Karpas-422 (cell line): Measurements from ENCODE around the gene PDLIM4. TPM values are rescaled to one million over a fixed set of nuclear protein-coding genes. Genes with fewer than 3 reads are reported as not detected.

Experiments
- DNase-seq: peaks from one replicate; pipeline ENCODE4 v3.0.0-alpha.2; 2015
- H2AFZ ChIP-seq: fragments of 200-600 bp; sonication (generic); 2 replicates; pipeline ENCODE4 v1.6.1; 2014; ENCODE audit warnings: antibody characterized with exemption, low read length, mixed read lengths
- H3K27ac ChIP-seq: fragments of 200-600 bp; sonication (generic); 2 replicates; pipeline ENCODE4 v1.5.1; 2014; ENCODE audit warnings: mild to moderate bottlenecking, low read length, moderate library complexity
- H3K27me3 ChIP-seq: fragments of 200-600 bp; sonication (generic); 2 replicates; pipeline ENCODE4 v1.6.1; 2014; ENCODE audit warnings: low read length, mixed read lengths
- H3K36me3 ChIP-seq: fragments of 200-600 bp; sonication (generic); 2 replicates; pipeline ENCODE4 v1.6.1; 2014; ENCODE audit warnings: low read length, mixed read lengths; ENCODE audit not compliant: insufficient read depth
- H3K4me1 ChIP-seq: fragments of 200-600 bp; sonication (generic); 2 replicates; pipeline ENCODE4 v1.6.1; 2014; ENCODE audit warnings: mild to moderate bottlenecking, low read length, mixed read lengths
- H3K4me2 ChIP-seq: fragments of 200-600 bp; sonication (generic); 2 replicates; pipeline ENCODE4 v1.6.1; 2014; ENCODE audit warnings: low read length, low read depth, mild to moderate bottlenecking; ENCODE audit not compliant: poor library complexity, severe bottlenecking
- H3K4me3 ChIP-seq: fragments of 200-600 bp; sonication (generic); 2 replicates; pipeline ENCODE4 v1.5.1; 2014; ENCODE audit warnings: mild to moderate bottlenecking, antibody characterized with exemption, low read length, mixed read lengths
- H3K79me2 ChIP-seq: fragments of 200-600 bp; sonication (generic); 2 replicates; pipeline ENCODE4 v1.6.1; 2014; ENCODE audit warnings: mild to moderate bottlenecking, low read length, mixed read lengths
- H3K9ac ChIP-seq: fragments of 200-600 bp; sonication (generic); 2 replicates; pipeline ENCODE4 v1.6.0; 2014; ENCODE audit warnings: low read length
- H3K9me2 ChIP-seq: fragments of 200-600 bp; sonication (generic), shearing (Covaris generic); replicated peaks from 2 replicates; pipeline ENCODE4 v1.6.0; 2014; ENCODE audit warnings: mild to moderate bottlenecking, low read length, moderate library complexity; ENCODE audit not compliant: insufficient read depth
- H3K9me3 ChIP-seq: fragments of 300-700, 200-600 bp; sonication (generic); 2 replicates; pipeline ENCODE4 v1.6.1; 2014; ENCODE audit warnings: low read length, mixed read lengths
- H4K20me1 ChIP-seq: fragments of 200-600 bp; sonication (generic); 2 replicates; pipeline ENCODE4 v1.6.1; 2014; ENCODE audit warnings: mild to moderate bottlenecking, antibody characterized with exemption, low read length, low read depth; ENCODE audit not compliant: insufficient read depth
- total RNA-seq: library from RNA; depleted of rRNA; stranded (reverse); fragments of >200 nt; shearing (Covaris generic); gene quantifications from 2 replicates; pipeline ENCODE4 v1.2.3, GENCODE V29; 2014; ENCODE audit warnings: low replicate concordance

Gene PDLIM4
- total RNA-seq, 1 experiment from 2014 or later = not detected

DNA sequence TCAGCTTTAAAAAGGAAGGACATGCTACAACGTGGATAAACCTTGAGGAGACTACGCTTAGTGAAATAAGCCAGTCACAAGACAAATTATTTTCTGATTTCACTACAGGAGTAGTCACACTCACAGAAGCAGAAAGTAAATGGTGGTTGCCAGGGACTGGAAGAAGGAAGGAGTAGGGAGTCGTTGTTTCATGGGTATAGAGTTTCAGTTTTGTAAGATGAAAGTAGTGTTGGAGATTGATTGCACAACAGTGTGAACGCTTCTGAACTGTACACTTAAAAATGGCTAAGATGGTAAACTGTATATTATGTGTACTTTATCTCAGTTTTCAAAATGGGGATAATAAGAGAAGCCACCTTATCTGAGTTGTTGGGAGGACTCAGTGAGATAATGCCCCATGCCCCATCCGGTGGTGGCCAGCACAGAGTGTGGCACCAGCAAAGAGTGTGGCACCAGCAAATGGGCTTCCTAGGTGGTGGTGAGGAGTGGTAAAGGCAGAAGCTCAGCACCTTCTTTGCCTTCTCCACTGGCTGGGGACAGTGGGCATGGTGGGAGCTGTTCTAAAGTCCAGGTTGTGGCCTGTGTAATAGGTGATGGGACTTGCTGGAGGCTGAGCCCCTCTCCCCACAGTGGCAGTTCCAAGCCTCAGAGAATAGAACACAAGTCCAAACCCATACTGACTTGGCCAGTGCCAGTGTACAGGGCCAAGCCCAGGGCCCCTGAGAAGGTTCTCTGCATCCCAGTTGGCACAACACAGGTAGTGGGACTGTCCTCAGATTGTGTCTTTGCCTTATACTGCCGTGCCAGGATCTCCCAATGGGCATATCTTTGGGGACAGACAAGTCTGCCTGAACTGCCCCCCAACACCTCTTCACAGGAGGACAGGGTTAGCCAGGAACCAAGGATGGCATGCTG, 41.1 kb downstream of the PDLIM4 start:
- no peak for DNase-seq
- Histone ChIP-seq H3K4me1 (peaks cover 19% of the 10 kb centered on the region), H3K27ac (no peak overlapping the region), H3K4me2 (no peak overlapping the region), H3K9ac (no peak overlapping the region), H4K20me1 (0 out of 2 replicates have a peak, but pooled peaks cover 3% of the 10 kb centered on the region), H3K9me3 (no peaks in the 10 kb centered on the region), H3K36me3 (no peaks in the 10 kb centered on the region), H3K4me3 (no peak overlapping the region), H2AFZ (no peak overlapping the region), H3K79me2 (no peaks in the 10 kb centered on the region), H3K27me3 (no peaks in the 10 kb centered on the region), H3K9me2 (no peaks in the 10 kb centered on the region)

DNA sequence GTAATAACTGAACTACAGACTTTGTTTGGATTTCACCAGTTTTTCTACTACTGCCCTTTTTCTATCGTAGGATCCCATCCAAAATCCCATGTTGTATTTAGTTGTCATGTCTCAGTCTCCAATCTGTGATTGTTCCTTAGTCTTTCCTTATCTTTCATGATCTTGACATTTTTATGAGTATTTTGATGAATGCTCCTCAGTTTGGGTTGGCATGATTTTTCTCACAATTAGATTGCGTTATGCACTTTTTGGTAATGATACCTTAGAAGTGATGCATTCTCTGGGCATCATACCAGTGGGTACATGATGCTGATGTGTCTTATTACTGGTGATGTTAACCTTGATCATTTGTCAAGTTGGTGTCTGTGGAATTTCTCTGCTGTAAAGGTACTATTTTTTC, 42.4 kb downstream of the PDLIM4 start:
- Histone ChIP-seq H3K4me3 (no peak overlapping the region), H3K9me3 (no peaks in the 10 kb centered on the region), H3K36me3 (no peaks in the 10 kb centered on the region), H3K27ac (no peak overlapping the region), H3K4me1 (peaks cover 5% of the 10 kb centered on the region), H3K9ac (no peak overlapping the region), H3K79me2 (no peaks in the 10 kb centered on the region), H3K4me2 (no peak overlapping the region), H3K27me3 (no peaks in the 10 kb centered on the region), H3K9me2 (no peaks in the 10 kb centered on the region), H2AFZ (no peak overlapping the region), H4K20me1 (0 out of 2 replicates have a peak, but pooled peaks cover 3% of the 10 kb centered on the region)
- DNase-seq = no peak

DNA sequence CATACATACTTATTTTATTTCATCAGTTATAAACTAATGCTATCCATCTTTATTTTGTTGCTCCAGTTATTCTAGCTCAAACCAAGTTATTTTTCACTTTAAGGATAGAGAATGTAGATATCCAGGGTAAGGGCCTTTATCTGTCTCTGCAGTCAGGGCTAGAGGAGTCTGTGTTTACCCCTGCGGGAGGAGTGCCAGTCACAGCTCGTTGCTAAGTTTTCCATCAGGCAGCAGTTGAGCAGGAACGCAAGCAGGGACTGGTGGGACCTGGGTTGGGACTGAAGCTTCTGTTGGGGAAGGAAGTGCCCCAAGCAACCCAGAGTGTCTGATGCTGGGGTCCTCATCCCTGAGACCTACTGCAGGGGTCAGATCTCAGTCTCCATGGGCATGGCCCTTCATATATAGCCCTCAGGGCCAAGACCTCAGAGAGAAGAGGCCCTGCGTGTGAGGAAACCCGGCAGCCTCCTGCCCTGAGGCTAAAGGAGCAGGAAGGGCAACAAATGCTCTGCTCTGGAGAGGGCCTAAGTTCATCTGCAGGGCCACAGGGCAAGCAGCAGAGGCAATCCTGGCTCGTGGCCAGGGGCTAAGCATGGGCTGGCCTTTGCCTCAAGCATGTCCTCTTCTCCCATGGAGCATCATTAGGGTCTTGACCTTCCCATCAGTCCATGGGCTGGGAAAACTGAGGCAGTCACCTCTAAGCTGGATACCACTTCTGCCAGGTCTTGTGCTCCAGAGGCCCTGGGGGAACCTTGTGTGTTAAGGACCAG, 43.3 kb downstream of the PDLIM4 start:
- H2AFZ ChIP-seq = no peak overlapping the region
- H3K4me2 ChIP-seq = no peak overlapping the region
- H3K9me3 ChIP-seq = no peaks in the 10 kb centered on the region
- no peak overlapping the region for H3K27ac ChIP-seq
- no peaks in the 10 kb centered on the region for H3K36me3 ChIP-seq
- H3K4me1 ChIP-seq = no peaks in the 10 kb centered on the region
- H4K20me1 ChIP-seq = 0 out of 2 replicates have a peak, but pooled peaks cover 3% of the 10 kb centered on the region
- no peaks in the 10 kb centered on the region for H3K9me2 ChIP-seq
- H3K79me2 ChIP-seq = no peaks in the 10 kb centered on the region
- no peak overlapping the region for H3K4me3 ChIP-seq
- H3K9ac ChIP-seq = no peak overlapping the region
- H3K27me3 ChIP-seq = no peaks in the 10 kb centered on the region
- DNase-seq = no peak

DNA sequence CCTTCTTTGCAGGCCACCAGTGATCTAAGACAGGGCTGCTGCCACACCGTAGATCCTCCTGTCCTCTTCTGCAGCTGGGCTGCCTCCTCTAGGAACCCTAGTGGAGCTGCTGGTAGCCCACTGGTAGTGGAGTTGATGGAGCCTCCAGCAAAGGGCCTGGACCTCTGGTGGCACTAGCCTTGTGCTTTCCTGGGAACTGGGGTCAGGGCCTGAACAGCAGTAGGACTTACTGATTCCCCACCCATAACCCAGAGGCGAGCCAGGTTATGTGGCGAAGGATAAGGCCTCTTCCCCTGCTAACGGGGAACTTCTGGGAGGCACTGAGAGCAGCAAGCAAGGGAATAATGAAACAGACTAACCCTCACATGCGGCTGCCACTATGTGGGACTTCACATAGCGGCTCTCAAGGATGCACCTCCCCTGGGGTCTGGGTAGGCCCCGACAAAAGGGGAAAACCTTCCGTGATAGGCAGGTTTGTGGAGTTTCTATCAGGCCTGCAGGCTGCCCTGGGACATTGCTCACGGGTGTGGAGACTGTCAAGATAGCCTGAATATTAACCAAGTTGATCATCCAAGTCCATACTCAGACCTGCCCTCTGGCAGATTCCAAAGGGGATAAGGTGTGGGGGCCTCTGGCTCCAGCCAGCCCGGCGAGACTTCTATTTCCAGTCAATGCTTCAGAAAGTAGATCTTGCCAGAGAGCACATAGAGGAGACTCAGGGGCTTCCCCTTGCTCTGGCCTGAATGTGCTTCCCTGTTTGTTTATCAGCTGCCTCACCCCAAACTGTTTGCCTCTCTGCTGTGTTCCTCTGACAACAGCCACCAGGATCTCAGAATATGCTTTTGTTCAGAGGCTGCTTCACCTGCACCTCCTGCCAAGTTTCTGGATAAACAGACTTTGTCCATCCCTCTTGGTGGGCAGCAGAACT, 44.1 kb downstream of the PDLIM4 start:
- H3K36me3 ChIP-seq = no peaks in the 10 kb centered on the region
- DNase-seq = no peak
- no peaks in the 10 kb centered on the region for H3K9me3 ChIP-seq
- no peak overlapping the region for H3K4me2 ChIP-seq
- H2AFZ ChIP-seq = no peak overlapping the region
- 0 out of 2 replicates have a peak, but pooled peaks cover 3% of the 10 kb centered on the region for H4K20me1 ChIP-seq
- H3K79me2 ChIP-seq = no peaks in the 10 kb centered on the region
- H3K9me2 ChIP-seq = no peaks in the 10 kb centered on the region
- no peaks in the 10 kb centered on the region for H3K4me1 ChIP-seq
- H3K4me3 ChIP-seq = no peak overlapping the region
- H3K9ac ChIP-seq = no peak overlapping the region
- no peak overlapping the region for H3K27ac ChIP-seq
- no peaks in the 10 kb centered on the region for H3K27me3 ChIP-seq

DNA sequence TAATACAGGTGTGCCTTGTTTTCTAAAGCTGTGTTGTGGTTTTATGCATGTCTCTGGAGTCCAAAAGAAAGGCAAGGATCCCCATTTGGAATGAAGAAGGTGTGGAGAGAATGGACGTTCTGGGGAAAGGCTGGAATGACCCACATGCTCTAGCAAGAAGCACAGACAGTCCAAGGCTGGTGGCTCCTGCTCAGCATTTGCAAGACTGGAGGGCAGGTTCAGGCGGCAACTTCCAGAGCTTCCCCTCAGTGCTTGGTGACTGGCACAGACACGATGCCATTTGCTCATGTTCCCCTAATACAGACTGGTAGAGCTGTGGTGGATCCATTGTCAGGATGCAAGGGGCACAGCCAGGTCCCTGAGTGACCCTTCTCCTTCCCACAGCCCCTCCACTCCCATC, 44.9 kb downstream of the PDLIM4 start:
- H3K4me3 ChIP-seq = no peak overlapping the region
- H3K9me3 ChIP-seq = no peaks in the 10 kb centered on the region
- no peaks in the 10 kb centered on the region for H3K4me1 ChIP-seq
- H3K27ac ChIP-seq = no peak overlapping the region
- no peaks in the 10 kb centered on the region for H3K36me3 ChIP-seq
- H2AFZ ChIP-seq = no peak overlapping the region
- H3K4me2 ChIP-seq = no peak overlapping the region
- no peak overlapping the region for H3K9ac ChIP-seq
- 0 out of 2 replicates have a peak, but pooled peaks cover 3% of the 10 kb centered on the region for H4K20me1 ChIP-seq
- H3K27me3 ChIP-seq = no peaks in the 10 kb centered on the region
- H3K79me2 ChIP-seq = no peaks in the 10 kb centered on the region
- H3K9me2 ChIP-seq = no peaks in the 10 kb centered on the region
- no peak for DNase-seq

DNA sequence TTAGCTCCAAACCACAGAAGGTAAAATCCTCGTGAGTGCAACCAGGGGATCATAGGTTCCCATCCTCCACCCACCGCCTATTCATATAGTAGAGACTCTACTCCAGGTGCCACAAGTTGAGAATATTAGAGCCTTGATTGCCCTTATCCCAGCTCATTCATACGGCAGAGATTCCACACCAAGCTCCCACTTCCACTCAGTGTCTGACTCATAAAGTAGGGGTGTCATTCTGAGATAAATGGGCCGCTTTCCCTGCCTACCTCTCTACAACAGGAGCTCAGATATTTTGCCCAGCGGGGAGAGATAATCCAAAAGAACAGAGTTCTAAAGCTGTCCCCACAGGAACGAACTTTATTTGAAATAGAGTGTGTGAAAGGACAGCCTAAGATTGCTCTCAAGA, 46.1 kb downstream of the PDLIM4 start:
- Histone ChIP-seq H4K20me1 (0 out of 2 replicates have a peak, but pooled peaks cover 3% of the 10 kb centered on the region), H3K9me3 (no peaks in the 10 kb centered on the region), H3K27ac (no peak overlapping the region), H3K9me2 (no peaks in the 10 kb centered on the region), H3K79me2 (no peaks in the 10 kb centered on the region), H3K4me3 (no peak overlapping the region), H3K36me3 (no peaks in the 10 kb centered on the region), H3K4me1 (no peaks in the 10 kb centered on the region), H2AFZ (no peak overlapping the region), H3K27me3 (no peaks in the 10 kb centered on the region), H3K4me2 (no peak overlapping the region), H3K9ac (no peak overlapping the region)
- no peak for DNase-seq

DNA sequence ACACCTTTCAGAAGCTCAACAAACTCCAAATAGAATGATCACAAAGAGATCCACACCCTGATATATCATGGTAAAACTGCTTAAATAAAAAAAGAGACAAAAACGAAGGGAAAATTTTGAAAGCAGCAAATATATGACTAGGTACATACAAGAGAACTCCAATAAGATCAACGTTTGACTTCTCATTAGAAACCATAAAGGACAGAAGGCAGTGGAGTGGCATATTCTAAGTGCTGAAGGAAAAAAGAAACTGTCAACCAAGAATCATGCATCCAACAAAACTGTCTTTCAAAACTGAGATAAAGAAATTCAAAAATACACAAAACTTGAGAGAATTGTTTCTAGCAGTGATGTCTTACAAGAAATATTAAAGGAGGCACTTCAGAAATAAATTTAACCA, 47.9 kb downstream of the PDLIM4 start:
- Histone ChIP-seq H3K79me2 (no peaks in the 10 kb centered on the region), H3K4me1 (no peaks in the 10 kb centered on the region), H3K4me2 (no peak overlapping the region), H2AFZ (no peak overlapping the region), H4K20me1 (0 out of 2 replicates have a peak, but pooled peaks cover 3% of the 10 kb centered on the region), H3K9me2 (no peaks in the 10 kb centered on the region), H3K27me3 (no peaks in the 10 kb centered on the region), H3K9ac (no peak overlapping the region), H3K4me3 (no peak overlapping the region), H3K36me3 (no peaks in the 10 kb centered on the region), H3K9me3 (no peaks in the 10 kb centered on the region), H3K27ac (no peak overlapping the region)
- no peak for DNase-seq
